Esophagus squamous epithelium (tissue), 5 donors: ENCODE data around the gene SIM1. TPM values are rescaled to one million over a fixed set of nuclear protein-coding genes. Genes with fewer than 3 reads are reported as not detected.

Source experiments
- DNase-seq: peaks from one replicate; lab custom pipeline; 2025; lab: John Stamatoyannopoulos, UW
- H3K27ac ChIP-seq, 4 donors: fragments of 200-600 bp; sonication (generic); one replicate each; pipeline ENCODE4 v1.5.1; 2016 to 2019; ENCODE audit warnings: mild to moderate bottlenecking in 1 of 4
- H3K27me3 ChIP-seq, 4 donors: fragments of 200-600 bp; sonication (generic); 1 replicate in 3 of 4; 2 replicates in 1 of 4; pipeline versions ENCODE4 v1.5.1 to v1.6.0; 2017 to 2021; ENCODE audit warnings: antibody characterized with exemption in 1 of 4
- H3K36me3 ChIP-seq, 3 donors: fragments of 200-600 bp; sonication (generic); one replicate each; pipeline ENCODE4 v1.5.1; 2016 to 2019
- H3K4me1 ChIP-seq, 3 donors: fragments of 200-600 bp; sonication (generic); one replicate each; pipeline ENCODE4 v1.5.1; 2017 to 2019
- H3K4me3 ChIP-seq, 4 donors: fragments of 200-600 bp; sonication (generic); 1 replicate in 3 of 4; 2 replicates in 1 of 4; pipeline ENCODE4 v1.5.1; 2016 to 2019; ENCODE audit warnings: mild to moderate bottlenecking in 2 of 4, moderate library complexity in 1 of 4
- H3K9me3 ChIP-seq, 3 donors: fragments of 200-600 bp; sonication (generic); one replicate each; pipeline ENCODE4 v1.5.1; 2016 to 2019
- POLR2A ChIP-seq, 4 donors: fragments of 450-650 bp; IDR thresholded peaks; one replicate each; pipeline ENCODE4 v1.6.1; 2017; ENCODE audit warnings: antibody characterized with exemption in 4 of 4, mild to moderate bottlenecking in 4 of 4, moderate library complexity in 3 of 4
- WGBS, 2 donors: methylation state at CpG; one replicate each; pipeline ENCODE4 v1.1.5; 2018; 5-methylcytosine and 5-hydroxymethylcytosine counted together
- intact Hi-C: fragments of 100-400 bp; cut with DNase I; formaldehyde crosslinking; loops from one replicate; pipeline ENCODE4 v1.15.0; 2022
- total RNA-seq, 4 donors: library from RNA; depleted of rRNA; stranded (reverse); fragments of >200 nt; gene quantifications; one replicate each; pipeline ENCODE4 v1.1.0, GENCODE V29; 2016
- TF ChIP-seq, protein P1 (sequence below), 6 experiments: fragments of 450-650 bp in 4 of 6; fragments of 200-600 bp in 2 of 6; sonication (generic) in 2 of 6; IDR thresholded peaks; one replicate each; pipeline ENCODE4 v1.5.1; 2016 to 2019; ENCODE audit warnings: antibody characterized with exemption in 6 of 6, mild to moderate bottlenecking in 4 of 6, moderate library complexity in 4 of 6
- donor health status: DM: yes; HTN: yes; CAD: no.

The SIM1 gene
- total RNA-seq, 4 donors from 2014 or later, result under 0.01 TPM; not detected in 3

DNA sequence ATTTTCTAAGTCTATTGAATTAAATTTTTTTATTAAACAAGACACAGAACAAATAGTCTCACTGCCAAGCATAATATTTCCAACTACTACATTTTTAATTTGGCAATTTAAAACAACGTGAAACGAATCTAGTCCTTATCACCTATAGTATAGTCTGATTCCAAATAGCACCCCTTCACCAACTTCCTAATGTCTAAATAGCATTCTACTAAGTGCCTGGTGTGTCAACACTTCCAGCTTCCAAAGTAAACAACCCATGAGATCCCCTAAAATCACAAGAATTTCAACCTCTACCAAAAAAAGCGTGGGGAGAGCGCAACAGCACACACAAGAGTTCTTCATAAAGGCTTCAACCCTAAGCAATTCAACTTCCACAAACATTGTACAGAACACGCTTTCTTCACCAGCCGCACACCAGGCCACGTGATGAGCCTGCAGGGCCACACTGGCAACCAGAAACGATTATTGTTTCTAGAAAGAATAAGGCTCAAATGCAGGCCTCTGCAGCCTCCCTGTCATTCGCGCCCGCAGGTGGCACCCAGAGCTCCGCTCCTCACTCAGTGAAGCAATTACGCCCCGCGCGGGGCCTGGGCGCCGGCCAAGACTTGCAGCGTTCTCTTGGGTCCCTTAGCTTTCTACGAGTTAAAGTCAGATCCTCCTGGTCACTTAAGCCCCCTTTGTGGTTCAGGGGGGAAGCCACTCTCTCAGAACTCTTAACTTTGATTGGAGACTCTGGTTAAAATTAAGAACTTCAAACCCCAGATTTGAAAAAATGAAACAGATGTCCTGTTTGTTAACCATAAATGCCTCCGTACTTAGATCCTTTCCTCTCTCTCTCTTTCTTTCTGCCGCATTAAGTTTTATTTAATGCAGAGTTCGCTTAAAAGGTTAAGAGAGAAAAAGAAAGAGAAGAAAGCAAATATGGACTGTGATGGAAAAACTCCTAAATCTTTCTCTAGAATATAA lies 18.3 kb downstream of the SIM1 start:
- peaks cover 12 to 90% (median 19%) of the 10 kb centered on the region in 4 donors for H3K27me3 ChIP-seq
- WGBS, 2 donors, result 27 to 31% methylated on average over 8 to 23 of the region's 23 CpGs
- H3K36me3 ChIP-seq, result no peaks in the 10 kb centered on the region
- peaks cover 0 to 27% (median 0%) of the 10 kb centered on the region in 3 donors for H3K4me1 ChIP-seq
- no peak overlapping the region for H3K27ac ChIP-seq
- TF ChIP-seq, protein P1, sequence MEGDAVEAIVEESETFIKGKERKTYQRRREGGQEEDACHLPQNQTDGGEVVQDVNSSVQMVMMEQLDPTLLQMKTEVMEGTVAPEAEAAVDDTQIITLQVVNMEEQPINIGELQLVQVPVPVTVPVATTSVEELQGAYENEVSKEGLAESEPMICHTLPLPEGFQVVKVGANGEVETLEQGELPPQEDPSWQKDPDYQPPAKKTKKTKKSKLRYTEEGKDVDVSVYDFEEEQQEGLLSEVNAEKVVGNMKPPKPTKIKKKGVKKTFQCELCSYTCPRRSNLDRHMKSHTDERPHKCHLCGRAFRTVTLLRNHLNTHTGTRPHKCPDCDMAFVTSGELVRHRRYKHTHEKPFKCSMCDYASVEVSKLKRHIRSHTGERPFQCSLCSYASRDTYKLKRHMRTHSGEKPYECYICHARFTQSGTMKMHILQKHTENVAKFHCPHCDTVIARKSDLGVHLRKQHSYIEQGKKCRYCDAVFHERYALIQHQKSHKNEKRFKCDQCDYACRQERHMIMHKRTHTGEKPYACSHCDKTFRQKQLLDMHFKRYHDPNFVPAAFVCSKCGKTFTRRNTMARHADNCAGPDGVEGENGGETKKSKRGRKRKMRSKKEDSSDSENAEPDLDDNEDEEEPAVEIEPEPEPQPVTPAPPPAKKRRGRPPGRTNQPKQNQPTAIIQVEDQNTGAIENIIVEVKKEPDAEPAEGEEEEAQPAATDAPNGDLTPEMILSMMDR (IDR thresholded peaks at IDR 0.05), result no peak
- no peak for TF ChIP-seq POLR2A (IDR thresholded peaks at IDR 0.05)
- no peaks in the 10 kb centered on the region for H3K9me3 ChIP-seq
- intact Hi-C loops, result no loop called here
- no peak for DNase-seq
- peak overlapping the region in 1 of 4 donors; percentile 36 for H3K4me3 ChIP-seq

DNA sequence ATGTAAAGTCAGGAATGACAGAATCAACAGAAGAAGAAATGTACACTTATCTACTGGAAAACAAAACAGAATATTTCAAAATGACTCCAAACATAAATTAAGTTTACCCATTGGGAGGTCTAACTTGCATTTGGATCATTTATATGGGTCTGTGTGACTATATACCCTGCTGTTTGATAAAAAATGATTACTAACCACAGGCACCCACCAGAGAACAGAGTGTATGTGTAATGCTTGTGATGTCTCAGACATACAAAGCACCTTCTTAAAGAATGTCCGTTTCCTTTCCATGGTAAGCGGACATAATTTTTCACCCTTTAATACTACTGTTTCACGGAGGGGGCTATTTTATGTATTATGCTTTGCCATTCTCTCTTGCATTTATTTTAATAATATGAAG lies 19.2 kb downstream of the SIM1 start:
- no peak overlapping the region for H3K27ac ChIP-seq
- WGBS, 2 donors, result 39 to 64% methylated on average over 3 of the region's 3 CpGs
- peaks cover 0 to 27% (median 0%) of the 10 kb centered on the region in 3 donors for H3K4me1 ChIP-seq
- no peak for DNase-seq
- TF ChIP-seq POLR2A (IDR thresholded peaks at IDR 0.05), result no peak
- TF ChIP-seq, protein P1 (IDR thresholded peaks at IDR 0.05), result no peak
- intact Hi-C loops, result no loop called here
- no peaks in the 10 kb centered on the region for H3K9me3 ChIP-seq
- no peaks in the 10 kb centered on the region for H3K36me3 ChIP-seq
- no peak overlapping the region for H3K4me3 ChIP-seq
- H3K27me3 ChIP-seq, result peaks cover 12 to 90% (median 17%) of the 10 kb centered on the region in 4 donors

DNA sequence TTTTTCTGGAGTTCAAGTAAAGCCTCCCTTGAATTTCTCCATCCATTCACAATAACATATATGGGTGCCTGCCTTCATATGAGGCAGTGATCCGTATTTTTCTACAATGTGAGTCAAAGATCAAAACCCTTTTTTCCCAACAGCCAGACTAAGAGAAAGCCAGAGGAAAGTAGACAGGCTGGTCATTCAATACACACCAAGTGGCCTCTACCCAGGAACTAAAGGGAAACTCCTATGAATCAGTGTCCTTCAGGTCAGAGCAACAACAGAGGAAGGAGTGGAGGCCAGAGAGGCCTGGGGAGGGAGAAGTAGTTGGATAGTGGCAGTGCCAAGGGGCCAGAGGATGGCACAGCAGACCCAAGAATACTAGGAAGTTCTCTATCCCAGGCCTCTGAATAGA lies 23.8 kb downstream of the SIM1 start:
- 43 to 50% methylated on average over 1 of the region's 1 CpG for WGBS, 2 donors
- Histone ChIP-seq H3K4me1 (no peaks in the 10 kb centered on the region), H3K4me3 (no peak overlapping the region), H3K27me3 (peaks cover 0 to 68% (median under 1%) of the 10 kb centered on the region in 4 donors), H3K27ac (no peak overlapping the region), H3K9me3 (no peaks in the 10 kb centered on the region), H3K36me3 (no peaks in the 10 kb centered on the region)
- TF ChIP-seq, protein P1 (IDR thresholded peaks at IDR 0.05), result no peak
- intact Hi-C loops, result no loop called here
- DNase-seq, result no peak

DNA sequence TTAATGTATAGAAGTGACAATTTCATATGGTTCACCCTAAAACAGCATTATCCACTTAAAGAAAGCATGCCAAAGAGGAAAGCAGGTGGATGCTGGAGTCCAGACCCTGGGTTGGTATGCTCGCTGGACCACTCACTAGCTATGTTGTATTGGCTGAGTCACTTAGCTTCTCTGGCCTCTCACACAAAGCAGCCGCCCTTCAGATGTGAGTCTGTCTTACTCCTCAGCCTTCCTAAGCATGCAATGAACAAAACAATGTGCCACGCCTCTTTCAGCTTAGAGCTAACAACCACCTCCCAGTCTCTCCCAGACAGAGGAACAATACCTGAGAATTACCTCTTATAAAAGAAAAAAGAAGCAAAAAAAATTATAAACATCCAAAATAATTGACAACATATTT lies 29.4 kb downstream of the SIM1 start:
- Histone ChIP-seq H3K9me3 (no peaks in the 10 kb centered on the region), H3K4me1 (no peaks in the 10 kb centered on the region), H3K4me3 (no peak overlapping the region), H3K27me3 (peaks cover 0 to 55% (median 0%) of the 10 kb centered on the region in 4 donors), H3K27ac (no peak overlapping the region), H3K36me3 (no peaks in the 10 kb centered on the region)
- no peak for DNase-seq
- no peak for TF ChIP-seq POLR2A (IDR thresholded peaks at IDR 0.05)
- TF ChIP-seq, protein P1 (IDR thresholded peaks at IDR 0.05), result no peak
- WGBS, 2 donors, result 50 to 54% methylated on average over 2 to 3 of the region's 3 CpGs
- intact Hi-C loops, result no loop called here
